Mesenteric fat pad (tissue), 1 donor: ENCODE results near the gene IL32. TPM values are rescaled to one million over a fixed set of nuclear protein-coding genes. Genes with fewer than 3 reads are reported as not detected.
A peak's percentile ranks its signal among the peaks of the same experiment; 100 is the strongest.
"Not testable (repeated sequence)": the region's sequence is repeated elsewhere in the genome, so short reads cannot be mapped to it uniquely, and the experiment has no call there.

Experiments
- DNase-seq: peaks from one replicate; pipeline ENCODE4 v3.0.0-alpha.2; 2020; ENCODE audit warnings: low spot score
- total RNA-seq: library from RNA; stranded (reverse); fragmentation: NEBNext Ultra II Directional; extraction: Animal tissue kit (Norgen Biotek cat#: 25700); gene quantifications from one replicate; pipeline ENCODE4 v1.2.1, GENCODE V29; 2021
- donor health status: DM: yes; HTN: yes; CAD: no.

Gene IL32
- total RNA-seq, 1 donor from 2014 or later = 36.0 TPM

DNA sequence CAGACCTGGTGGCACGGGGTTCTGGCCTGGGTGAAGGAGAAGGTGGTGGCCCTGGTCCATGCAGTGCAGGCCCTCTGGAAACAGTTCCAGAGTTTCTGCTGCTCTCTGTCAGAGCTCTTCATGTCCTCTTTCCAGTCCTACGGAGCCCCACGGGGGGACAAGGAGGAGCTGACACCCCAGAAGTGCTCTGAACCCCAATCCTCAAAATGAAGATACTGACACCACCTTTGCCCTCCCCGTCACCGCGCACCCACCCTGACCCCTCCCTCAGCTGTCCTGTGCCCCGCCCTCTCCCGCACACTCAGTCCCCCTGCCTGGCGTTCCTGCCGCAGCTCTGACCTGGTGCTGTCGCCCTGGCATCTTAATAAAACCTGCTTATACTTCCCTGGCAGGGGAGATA lies 3.7 kb downstream of the IL32 start:
- DNase-seq = not testable (repeated sequence)

DNA sequence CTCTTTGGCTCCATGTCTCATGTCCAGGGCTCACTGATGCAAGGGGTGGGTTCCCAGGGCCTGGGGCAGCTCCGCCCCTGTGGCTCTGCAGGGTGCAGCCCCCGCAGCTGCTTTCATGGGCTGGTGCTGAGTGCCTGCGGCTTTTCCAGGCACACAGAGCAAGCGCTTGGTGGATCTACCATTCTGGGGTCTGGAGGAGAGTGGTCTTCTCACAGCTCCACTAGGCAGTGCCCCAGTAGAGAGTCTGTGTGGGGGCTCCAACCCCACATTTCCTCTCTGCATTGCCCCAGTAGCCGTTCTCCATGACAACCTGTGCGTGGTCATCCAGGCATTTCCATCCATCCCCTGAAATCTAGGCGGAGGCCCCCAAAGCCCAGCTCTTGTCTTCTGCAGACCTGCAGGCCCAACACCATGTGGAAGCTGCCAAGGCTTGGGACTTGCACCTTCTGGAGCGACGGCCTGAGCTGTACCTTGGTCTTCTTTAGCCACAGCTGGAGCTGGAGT lies 5.2 kb downstream of the IL32 start:
- DNase-seq = no peak

DNA sequence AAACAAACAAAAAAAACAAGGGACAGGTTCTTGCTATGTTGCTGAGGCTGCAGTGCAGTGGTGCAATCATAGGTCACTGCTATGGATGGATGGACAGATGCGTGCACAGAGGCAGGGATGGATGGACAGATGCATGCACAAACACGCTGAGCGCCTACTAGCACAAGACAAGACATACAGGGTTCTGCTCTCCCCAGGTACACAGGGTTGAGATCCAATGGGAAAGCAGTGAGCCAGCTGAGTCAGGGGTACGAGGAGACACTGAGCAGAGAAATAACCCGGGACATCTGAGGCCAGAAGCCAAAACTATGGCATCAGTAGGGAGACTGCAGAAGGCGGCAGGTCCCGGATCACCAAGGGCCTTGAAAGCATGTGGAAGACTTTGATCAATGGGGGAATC lies 6.2 kb downstream of the IL32 start:
- no peak for DNase-seq

DNA sequence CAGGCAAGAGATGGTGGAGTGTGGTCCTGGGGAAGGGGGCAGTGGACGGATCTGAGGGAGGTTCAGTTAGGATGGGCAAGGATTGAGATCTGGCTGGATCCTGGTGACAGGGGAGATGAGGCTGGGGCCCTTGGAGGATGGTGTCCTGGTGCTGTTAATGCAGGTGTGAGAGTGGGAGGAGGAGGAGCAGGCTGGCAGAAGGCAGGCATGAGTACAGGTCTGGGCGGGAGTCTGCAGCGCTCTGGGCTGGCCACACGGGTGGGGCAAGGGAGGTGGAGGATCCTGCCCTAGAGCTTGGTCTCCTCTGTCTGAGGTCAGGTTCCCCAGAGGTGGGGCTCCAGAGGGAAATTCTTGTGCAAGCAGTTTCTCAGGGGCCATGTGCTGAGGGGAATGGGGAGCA lies 6.7 kb downstream of the IL32 start:
- not testable (repeated sequence) for DNase-seq

DNA sequence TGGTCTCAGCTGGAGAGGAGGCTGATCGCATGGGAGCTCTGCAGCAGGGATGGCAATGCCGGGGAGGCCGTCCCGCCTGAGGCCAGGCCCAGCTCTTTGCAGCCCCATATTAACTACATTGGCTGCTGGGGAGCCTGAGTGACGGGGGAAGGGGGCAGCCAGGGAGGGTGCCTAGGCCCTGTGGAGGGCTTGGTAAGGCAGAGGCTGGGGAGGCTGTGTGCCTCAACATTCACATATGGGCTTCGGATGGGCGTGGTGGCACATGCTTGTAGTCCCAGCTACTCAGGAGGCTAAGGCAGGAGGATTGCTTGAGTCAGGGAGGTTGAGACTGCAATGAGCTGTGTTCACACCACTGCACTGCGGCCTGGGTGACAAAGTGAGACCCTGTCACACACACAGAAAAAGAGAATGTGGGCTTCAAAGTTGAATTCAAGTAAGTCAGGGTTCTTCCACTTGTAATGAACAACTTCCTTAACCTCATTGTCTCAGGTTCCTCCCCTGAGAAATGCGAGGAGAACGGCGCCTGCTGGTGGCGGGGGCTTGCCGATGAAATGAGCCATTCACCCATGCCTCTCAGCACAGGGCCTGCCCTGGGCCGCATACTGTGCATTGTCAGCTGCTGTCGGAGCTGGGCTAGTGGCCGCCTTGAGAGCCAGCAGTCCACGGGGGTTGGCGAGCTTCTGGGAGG lies 7.3 kb downstream of the IL32 start:
- DNase-seq = not testable (repeated sequence)

DNA sequence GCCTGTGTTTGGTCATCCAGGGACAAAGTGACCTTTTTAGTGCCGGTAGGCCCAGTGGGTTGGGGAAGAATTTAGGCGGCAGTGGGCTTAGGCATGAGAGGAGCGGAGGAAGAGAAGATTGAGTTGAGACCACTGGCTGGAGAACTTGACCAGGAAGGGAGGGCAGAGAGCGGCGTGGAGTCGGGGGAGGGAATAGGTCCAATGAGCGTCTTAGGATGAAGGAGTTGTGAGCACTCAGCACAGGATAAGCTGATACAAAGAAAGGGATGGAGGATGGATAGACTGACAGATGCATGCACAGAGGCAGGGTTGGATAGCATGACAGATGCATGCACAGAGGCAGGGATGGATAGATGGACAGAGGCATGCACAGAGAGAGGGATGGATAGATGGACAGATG lies 8.0 kb downstream of the IL32 start:
- no peak for DNase-seq

DNA sequence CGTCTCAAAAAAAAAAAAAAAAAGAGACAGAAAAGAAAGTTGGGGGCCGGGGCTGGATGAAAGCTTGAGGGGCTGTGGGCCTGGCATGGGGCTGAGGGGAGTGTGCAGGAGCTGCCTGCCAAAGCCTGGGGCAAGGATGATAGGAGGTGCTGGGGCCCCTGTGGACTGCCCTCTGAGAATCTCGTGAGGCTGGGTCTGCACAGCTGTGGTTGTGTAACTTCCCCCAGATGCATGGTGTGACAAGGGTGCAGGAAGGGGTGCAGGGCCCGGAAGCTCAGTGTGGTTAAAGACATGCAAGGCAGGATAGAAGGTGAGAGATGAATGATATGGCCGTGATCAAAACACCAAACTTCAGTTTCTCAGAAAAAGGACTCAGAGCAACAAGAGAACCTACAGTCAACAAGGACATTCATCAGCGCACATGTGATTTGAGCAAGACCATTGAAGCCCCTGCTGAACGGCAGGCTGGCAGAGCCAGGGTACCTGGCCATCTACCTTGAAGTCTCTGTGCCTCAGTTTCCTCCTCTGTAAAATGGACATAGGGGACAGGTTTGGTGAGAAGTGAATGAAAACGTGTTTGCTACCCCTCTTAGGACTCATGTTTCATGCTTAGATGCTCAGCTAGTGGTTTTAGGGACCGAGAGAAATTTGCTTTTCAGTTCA lies 9.6 kb downstream of the IL32 start:
- DNase-seq = no peak

DNA sequence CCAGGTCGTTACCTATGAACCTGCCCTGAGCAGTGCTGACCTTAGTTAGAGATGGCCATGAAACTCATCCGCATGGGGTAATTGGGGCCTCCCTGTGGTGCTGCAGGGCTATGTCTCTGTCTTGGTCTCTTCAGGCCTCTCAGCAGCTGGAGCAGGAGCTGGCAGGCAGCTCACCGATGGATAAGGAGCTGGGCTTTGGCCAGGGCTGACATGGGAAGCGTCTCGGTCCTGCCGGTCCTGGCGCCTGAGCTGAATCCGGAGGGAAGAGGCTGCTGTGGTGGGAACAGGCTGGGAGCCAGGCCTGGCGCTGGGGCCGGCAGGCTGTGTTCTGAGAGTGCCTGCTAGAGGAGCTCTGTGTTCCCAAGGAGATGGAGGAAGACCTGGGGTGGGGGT lies 10.1 kb downstream of the IL32 start:
- no peak for DNase-seq

DNA sequence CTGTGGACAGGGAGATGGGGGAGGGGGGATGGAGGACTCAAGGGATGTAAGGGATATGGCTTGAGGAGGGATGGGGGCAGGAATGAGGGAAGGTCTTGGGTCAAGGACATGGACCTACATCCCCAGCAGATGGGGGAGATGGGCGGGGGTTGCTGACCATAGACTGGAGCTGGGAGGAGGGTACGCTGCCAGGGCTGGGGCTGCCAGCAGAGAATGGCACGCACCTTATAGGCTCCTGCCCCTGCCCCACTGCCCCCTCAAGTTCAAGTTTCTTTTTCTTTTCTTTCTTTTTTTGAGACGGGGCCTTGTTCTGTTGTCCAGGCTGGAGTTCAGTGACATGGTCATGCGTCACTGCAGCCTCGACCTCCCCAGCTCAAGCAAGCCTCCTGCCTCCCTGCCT lies 10.5 kb downstream of the IL32 start:
- not testable (repeated sequence) for DNase-seq

DNA sequence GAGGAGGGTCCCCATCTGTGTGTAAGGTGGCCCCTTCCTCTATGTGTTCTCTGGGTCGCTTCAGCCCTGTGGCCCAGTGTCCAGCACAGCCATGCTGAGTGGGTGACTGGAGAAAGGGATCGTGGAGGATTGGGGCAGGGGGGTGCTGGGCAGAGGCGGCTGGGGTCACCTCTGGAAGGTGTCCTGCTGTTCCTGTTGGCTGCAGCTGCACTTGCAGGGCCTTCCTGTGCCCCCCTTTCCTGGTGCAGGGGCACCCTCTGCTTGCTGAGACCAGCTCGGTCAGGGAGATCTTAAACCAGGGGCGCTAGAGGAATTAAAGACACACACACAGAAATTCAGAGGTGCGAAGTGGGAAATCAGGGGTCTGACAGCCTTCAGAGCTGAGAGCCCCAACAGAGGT lies 11.1 kb downstream of the IL32 start:
- DNase-seq = no peak

DNA sequence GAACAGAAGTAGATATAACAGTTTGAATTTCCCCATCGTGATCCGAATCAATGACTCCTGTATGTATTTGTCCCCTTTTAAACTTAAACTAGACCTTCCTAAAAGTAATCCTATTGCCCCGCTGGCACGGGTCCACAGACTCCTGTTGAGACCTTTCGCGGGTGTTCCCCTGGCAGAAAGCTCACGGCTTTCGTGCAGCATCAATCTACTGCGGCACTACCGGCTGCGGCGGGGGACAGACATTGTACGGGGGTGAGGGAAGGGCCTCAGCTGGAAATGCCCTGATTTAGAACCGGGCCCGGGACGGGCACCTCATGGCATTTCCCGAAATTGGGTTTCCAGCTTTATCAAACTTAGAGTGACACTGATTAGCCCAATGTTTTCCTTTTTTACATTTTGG lies 14.6 kb downstream of the IL32 start:
- no peak for DNase-seq

DNA sequence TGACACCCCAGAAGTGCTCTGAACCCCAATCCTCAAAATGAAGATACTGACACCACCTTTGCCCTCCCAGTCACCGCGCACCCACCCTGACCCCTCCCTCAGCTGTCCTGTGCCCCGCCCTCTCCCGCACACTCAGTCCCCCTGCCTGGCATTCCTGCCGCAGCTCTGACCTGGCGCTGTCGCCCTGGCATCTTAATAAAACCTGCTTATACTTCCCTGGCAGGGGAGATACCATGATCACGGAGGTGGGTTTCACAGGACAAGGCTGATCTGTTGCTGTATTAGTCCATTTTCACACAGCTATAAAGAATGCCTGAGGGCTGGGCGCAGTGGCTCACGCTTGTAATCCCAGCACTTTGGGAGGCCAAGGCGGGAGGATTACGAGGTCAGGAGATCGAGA lies 16.5 kb downstream of the IL32 start:
- not testable (repeated sequence) for DNase-seq

DNA sequence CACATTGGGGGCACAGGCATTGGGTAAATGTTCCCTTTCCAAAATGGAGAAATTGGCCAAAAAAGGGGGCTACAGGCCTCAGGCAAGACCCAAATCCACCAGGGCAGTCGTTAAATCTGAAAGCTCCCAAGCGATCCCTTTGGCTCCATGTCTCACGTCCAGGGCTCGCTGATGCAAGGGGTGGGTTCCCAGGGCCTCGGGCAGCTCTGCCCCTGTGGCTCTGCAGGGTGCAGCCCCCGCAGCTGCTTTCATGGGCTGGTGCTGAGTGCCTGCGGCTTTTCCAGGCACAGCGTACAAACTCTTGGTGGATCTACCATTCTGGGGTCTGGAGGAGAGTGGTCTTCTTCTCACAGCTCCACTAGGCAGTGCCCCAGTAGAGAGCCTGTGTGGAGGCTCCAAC lies 18.0 kb downstream of the IL32 start:
- DNase-seq = not testable (repeated sequence)

DNA sequence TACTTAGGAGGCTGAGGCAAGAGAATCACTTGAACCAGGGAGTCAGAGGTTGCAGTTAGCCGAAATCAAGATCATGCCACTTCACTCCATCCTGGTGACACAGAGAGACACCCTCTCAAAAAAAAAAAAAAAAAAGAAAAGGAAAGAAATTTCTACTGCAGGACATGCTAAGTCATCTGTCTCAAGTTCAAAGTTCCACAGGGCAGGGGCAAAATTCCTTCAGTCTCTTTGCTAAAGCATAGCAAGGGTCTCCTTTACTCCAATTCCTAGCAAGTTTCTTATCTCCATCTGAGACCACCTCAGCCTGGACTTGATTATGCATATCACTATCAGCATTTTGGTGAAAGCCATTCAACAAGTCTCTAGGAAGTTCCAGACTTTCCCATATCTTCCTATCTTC lies 19.1 kb downstream of the IL32 start:
- no peak for DNase-seq

DNA sequence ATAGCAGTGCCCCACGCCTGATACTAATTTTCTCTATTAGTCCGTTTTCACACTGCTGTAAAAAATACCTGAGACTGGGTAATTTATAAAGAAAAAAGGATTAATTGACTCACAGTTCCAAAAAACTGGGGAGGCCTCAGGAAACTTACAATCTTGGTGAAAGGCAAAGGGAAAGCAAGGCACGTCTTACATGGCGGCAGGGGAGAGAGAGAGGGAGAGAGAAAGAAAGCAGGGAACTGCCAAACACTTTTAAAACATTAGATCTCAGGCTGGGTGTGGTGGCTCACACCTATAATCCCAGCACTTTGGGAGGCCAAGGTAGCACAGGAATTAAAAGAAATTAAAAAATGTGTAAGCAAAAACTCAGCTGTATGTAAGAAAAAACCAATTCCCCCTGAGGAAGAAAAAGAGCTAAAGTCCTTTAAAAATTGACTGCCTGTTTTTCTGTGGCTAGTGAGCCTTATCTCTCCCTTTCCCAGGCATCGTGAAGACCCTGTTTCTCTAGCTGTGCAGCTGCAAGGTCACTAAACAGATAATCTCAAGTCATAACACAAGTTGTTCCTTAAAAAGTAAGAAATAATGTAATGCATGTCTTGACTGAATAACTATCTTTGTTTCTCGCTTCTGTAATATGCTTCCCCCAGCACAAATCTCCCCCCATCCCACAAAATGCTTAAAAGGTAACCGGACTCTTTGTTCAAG lies 19.7 kb downstream of the IL32 start:
- DNase-seq = no peak

DNA sequence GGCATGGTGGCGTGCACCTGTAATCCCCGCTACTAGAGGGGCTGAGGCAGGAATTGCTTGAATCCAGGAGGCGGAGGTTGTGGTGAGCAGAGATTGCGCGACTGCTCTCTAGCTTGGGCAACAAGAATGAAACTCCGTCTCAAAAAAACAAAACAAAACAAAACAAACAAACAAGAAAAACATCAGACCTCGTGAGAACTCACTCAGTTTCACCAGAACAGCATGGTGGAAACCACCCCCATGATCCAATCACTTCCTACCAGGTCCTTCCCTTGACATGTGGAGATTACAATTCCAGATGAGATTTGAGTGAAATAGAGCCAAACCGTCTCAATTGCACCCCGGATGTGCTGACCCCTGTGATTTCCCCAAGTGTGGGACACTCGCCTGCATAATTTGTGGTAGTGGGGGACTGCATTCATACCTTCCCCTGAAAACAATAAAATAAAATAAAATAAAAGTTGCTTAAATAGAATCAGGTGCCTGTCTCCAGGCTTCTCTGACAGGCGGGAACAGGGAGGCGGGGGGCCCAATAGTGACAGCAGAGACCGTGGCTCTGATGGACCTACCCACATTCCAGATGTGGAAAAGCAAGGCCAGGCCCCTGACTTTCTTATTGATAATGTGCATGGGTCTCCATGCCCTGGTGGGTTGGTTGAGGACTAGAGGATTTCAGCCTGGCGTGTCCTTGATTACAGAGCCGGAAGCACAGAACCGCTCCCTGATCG lies 20.6 kb downstream of the IL32 start:
- no peak for DNase-seq

DNA sequence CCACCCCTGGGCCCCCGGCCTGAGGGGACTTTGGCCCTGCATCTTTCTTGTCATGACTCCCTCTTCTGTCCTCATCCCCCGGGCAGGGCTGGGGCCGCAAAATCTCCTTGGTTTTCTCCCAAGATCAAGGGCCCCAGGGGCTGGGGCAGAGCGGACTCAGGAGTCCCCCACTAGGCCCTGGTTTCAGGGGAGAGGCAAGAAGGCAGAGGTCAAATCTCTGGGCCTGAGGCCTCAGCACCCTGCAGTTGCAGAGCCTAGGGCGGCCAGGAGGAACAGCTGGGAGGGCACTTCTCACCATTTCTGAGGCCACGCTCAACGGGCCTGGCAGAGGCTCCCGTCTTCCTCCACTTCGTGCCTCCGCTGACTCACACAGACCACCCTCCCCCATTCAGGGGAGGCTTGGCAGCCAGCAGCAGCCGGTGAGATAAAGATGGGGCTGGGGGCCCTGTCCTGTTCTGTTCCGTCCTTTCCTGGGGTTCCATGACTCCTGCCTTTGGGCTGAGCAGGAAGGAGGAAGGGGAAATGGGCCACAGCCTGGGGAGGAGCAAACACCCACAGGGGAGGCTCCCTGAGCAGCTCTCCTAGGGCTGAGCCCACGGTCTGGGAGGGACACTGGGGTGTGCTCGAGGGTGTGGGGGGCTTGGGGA lies 21.3 kb downstream of the IL32 start:
- peak; percentile 88 for DNase-seq

DNA sequence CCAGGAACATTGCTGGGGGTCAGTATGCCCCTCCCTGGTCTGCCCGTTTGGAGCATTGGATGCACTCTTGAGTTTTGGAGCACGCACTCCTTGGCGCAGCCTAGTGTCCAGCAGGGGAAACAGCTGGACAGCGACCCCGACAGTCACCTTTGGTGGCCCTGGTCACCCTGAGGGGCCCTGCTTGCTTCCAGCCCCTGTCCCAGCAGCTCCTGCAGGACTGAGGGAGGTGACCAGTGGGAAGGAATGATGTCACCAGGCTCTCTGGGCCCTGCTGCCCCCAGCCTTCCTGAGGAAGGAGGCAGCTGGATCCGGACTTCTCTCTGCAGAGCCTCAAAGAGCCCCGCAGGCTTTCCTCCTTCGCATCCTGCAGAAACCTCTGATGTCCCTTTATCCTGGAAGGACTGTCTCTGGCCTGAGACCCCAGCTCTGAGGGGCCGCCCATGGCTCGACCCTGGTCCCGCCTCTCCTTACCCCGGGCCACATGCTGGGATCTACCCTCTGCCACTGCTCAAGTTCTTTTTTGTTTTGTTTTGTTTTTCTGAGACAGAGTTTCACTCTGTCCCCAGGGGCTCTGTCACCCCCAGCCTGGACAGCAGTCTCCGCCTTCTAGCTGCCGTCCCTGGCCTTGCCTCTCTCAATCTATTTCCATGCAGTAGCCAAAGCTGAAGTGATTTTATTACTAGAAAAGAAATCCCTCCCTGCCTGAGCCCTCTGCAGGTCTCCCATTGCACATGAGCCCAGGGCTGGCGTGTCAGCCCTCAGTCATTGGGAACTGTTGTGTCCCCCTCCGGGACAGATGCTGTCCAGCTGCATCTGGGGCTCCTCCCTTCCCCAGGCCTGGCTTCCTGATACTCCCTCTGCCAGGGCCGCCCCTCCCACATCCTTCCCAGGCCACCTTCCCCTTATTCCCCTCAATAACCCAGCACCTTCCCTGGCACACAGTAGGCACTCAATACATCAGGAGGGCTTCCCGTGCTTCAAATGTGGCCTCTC lies 22.1 kb downstream of the IL32 start:
- peak; percentile 89 for DNase-seq

DNA sequence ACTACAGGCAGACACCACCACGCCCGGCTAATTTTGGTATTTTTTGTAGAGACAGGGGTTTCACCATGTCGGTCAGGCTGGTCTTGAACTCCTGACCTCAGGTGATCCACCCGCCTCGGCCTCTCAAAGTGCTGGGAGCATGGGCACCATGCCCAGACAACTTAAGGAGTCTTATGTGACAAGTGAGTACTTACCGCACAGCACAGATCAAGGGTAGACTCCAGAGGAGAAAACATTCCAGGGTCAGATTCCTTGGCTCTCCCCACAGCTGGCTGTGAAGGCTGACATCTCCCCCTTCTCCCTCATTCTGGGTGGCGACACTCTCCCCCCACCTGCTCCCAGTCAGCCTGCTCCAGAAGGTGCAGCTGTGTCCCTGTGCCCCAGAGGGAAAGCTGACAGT lies 23.0 kb downstream of the IL32 start:
- DNase-seq = no peak
